NOMO-1 treated with DMSO at 0.1 percent for 48 hours (cell line): ENCODE results near the gene RGS9.

Experiments
- DNase-seq: peaks from one replicate; lab custom pipeline; 2025; ENCODE audit not compliant: unreplicated experiment; lab: John Stamatoyannopoulos, UW

RGS9 gene

GRCh38 chr17:65249774-65250173 lies 112.6 kb downstream of the RGS9 start:
- no peak for DNase-seq

- DNase-seq: no peak
Measured at GRCh38 chr17:65254166-65254565, 117.0 kb downstream of the RGS9 start.

GRCh38 chr17:65259281-65259680 lies 122.1 kb downstream of the RGS9 start:
- no peak for DNase-seq

- DNase-seq: no peak
Measured at GRCh38 chr17:65259696-65260485, 122.7 kb downstream of the RGS9 start.

- no peak for DNase-seq
Measured at GRCh38 chr17:65260626-65261025, 123.5 kb downstream of the RGS9 start.

GRCh38 chr17:65261152-65261551 lies 124.0 kb downstream of the RGS9 start:
- DNase-seq: no peak

- no peak for DNase-seq
Measured at GRCh38 chr17:65261682-65262636, 124.8 kb downstream of the RGS9 start.

GRCh38 chr17:65265276-65265675 lies 128.1 kb downstream of the RGS9 start:
- DNase-seq: no peak

- DNase-seq: no peak
Measured at GRCh38 chr17:65268832-65269231, 131.7 kb downstream of the RGS9 start.

GRCh38 chr17:65270499-65271253 lies 133.5 kb downstream of the RGS9 start:
- DNase-seq: no peak

- DNase-seq: no peak
Measured at GRCh38 chr17:65271296-65271695, 134.1 kb downstream of the RGS9 start.
